Measurements from ENCODE around the gene SHLD1.

DNA sequence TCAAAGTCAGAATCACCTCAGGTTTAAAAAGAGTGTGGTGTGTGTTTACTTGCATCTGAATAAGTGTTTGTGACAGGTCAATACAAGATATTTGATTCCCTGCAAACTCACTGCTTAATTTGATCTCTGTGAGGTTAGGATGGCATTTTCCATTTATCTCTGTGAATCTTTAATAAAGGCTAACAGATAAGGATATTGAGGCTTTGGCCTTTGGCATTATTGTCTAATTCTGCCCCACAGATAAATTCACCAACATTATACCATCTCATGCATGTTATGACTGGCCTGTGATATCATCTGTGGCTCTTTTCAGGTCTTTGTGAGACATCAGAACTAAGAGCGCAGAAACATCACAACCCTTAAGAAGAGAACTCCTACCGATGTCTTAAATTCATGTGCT is 115.4 kb downstream of the SHLD1 start:
- TF ChIP-seq GATA3 (IDR thresholded peaks at IDR 0.05; ENCODE audit: low read depth, low read length) (peak; percentile 82), GATA2 (IDR thresholded peaks at IDR 0.05; ENCODE audit: low read depth, low read length) (peak; percentile 49; the same call in 1 of the 2 replicates)
